Hematopoietic multipotent progenitor cell treated with erythropoietin and hydrocortisone succinate and interleukin-3 and kit ligand, for 4 days (in vitro differentiated cells): ENCODE data around the gene SLAMF9.

ENCODE experiments used
- DNase-seq: peaks from one replicate; pipeline ENCODE4 v3.0.0-alpha.2; 2015

SLAMF9 gene

GRCh38 chr1:159953536-159954515 is at the start of gene SLAMF9:
TSS of gene SLAMF9 (minus strand) at chr1:159954237. CDS start at chr1:159954137, 100 bp downstream.
- DNase-seq = peak; percentile 43

- no peak for DNase-seq
These were observed 47.4 kb upstream of the SLAMF9 start for GRCh38 chr1:160001440-160001839.

- no peak for DNase-seq
These were observed 45.2 kb upstream of the SLAMF9 start for GRCh38 chr1:159999204-159999603.

- no peak for DNase-seq
These were observed 42.6 kb upstream of the SLAMF9 start for GRCh38 chr1:159996653-159997052.

GRCh38 chr1:159994896-159995295 is 40.9 kb upstream of the SLAMF9 start:
- DNase-seq = no peak

DNA sequence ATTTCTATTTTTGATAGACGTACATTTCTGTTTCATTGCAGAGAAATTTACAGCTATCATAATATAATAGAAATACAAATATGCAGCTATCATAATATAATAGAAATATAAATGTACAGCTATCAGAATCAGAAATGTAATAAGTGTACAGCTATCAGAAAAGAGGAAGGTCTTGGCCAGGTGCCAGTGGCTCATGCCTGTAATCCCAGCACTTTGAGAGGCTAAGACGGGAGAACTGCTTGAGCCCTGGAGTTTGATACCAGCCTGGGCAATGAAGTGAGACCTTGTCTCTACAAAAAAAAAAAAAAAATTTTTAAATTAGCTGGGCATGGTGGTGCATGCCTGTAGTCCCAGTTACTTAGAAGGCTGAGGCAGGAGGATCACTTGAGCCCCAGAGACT is 39.9 kb upstream of the SLAMF9 start:
- DNase-seq = no peak

DNA sequence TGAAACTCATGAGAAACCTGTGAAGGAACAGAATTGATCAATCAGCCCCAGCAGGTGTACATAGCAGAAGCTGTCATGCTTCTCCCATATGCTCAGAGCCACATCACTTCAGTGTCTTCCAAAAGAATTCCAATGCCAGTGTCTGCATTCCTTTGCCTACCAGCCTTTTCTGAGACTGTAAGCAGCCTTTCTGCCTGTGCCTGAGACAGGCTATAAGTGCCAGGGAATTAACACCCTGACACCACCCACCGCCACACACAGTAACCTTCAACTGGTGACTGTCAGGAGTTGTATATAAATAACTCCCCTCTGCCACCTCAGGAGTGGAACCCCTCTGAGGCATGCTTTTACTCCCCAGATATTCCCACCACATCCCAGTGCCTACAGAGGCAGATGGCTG is 38.1 kb upstream of the SLAMF9 start:
- DNase-seq = no peak

GRCh38 chr1:159991513-159991912 is 37.5 kb upstream of the SLAMF9 start:
- DNase-seq = peak; percentile 59

DNA sequence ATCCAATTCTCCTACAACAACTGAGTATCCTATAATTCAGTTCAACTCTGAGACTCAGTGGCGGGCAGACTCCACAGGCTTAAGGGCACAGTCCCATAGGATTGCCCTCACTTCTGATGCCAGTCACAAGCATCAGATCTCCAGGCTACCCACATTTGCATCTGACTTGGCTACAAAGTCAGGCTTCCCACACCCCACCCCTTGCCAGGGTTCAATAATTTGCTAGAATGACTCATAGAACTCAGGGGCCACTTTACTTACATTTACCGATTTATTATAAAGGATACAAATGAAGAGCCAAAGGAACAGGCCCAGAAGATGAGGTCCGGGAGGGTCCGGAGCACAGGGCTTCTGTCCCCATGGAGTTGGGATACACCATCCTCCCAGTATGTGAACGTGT is 36.0 kb upstream of the SLAMF9 start:
- no peak for DNase-seq

- no peak for DNase-seq
These were observed 35.5 kb upstream of the SLAMF9 start for GRCh38 chr1:159989581-159989980.

GRCh38 chr1:159988006-159988405 is 34.0 kb upstream of the SLAMF9 start:
- no peak for DNase-seq

GRCh38 chr1:159987186-159987585 is 33.1 kb upstream of the SLAMF9 start:
- DNase-seq = peak; percentile 23

DNA sequence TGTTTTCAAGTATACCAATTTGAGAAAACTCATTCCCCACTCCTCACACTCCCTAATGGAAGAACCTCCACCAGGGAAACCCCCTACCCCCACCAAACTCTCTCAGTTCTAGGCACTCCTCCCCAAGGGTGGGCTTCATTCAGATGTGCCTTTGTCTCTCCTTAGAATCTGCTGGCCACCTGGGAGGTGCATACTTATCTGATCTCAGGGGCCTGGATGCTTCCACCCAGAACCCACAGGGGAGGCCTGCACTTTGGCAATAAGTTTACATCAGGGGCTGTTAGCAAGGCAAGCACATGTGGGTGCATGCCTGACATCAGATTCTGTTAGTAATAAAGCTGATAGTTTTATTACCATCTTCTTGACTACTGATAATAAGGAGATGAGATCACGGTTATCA is 32.5 kb upstream of the SLAMF9 start:
- no peak for DNase-seq

GRCh38 chr1:159986093-159986492 is 32.1 kb upstream of the SLAMF9 start:
- no peak for DNase-seq

- no peak for DNase-seq
These were observed 31.4 kb upstream of the SLAMF9 start for GRCh38 chr1:159985473-159985872.

DNA sequence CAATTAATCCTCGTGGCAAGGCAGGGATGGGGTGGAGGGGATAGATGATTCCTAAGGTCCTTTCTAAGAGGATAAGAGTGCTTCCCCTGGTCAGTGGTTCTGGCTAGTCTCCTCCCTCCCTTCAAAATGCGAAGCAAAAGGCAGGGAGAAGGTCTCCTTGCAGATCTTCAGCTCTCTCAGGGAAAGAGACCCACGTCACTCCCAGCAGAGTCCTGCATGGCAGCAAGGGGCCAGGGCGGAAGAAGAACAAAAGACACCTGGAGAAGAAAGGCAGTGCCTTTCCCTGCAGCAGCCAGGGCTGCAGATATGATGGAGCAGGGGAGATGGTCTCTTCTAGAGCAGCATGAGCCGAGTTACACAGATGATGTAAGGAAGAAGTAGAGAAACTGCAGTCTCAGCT is 29.6 kb upstream of the SLAMF9 start:
- DNase-seq = no peak

GRCh38 chr1:159982280-159982679 is 28.2 kb upstream of the SLAMF9 start:
- no peak for DNase-seq

- no peak for DNase-seq
These were observed 27.5 kb upstream of the SLAMF9 start for GRCh38 chr1:159981351-159982055.

GRCh38 chr1:159980786-159981185 is 26.7 kb upstream of the SLAMF9 start:
- DNase-seq = no peak

DNA sequence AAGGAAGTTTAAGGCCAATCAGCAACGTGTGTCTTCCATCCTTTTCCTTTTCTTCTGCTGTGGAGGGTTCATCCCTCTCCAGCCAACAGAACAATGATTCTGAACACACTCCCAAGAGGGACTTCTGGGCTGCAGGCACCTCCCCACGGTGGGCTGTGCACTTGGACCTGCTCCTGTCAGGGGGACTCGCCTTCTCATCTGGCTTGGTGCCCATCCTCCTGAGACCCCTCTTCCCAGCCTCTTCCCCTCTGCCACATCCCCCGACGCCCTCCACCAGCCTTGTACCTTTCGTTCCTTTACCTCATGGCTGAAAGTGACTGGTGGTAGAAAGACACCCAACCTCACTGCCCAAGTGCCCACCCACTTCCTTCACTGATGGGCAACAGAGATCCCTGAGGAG is 26.0 kb upstream of the SLAMF9 start:
- DNase-seq = no peak

DNA sequence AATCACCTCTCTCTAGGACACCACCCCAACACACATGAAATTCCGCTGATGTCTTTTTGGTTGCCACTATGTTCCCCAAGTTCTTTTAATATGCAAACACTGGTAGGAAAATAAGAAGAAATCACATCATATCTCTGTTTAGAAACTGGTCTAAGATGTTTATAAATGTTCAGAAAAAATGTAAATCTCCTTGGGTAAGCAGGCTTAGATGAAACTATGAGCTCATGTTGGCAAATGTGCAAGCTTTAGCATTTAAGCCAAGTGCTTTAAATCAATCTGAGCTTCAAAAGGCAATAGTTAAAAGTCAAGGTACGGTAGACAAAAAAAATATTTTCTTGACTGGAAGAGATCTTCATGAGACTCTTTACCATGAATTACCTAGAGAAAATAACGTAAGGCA is 25.2 kb upstream of the SLAMF9 start:
- no peak for DNase-seq

DNA sequence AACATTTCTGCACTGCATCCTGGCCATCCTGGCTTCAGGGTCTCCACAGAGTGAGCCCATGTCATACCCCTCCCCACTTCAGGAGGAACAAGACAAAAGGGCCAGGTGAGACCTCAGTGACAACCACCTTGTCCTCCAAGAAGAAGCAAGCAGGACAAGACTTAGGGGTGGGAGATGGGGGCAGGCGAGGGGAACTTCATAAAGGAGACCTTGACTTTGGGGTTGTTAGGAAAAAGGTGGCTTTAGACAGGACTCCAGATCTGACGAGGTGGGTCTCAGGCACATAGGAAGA is 24.0 kb upstream of the SLAMF9 start:
- DNase-seq = no peak

- DNase-seq = no peak
These were observed 23.5 kb upstream of the SLAMF9 start for GRCh38 chr1:159977364-159978106.
